ENCODE measurements around the gene DNAH14. TPM values are rescaled to one million over a fixed set of nuclear protein-coding genes. Genes with fewer than 3 reads are reported as not detected.

Gene DNAH14
- total and polyA plus RNA-seq, 2 of the 13 experiments (the other 11 are each of a cell fraction or from before 2014, with no cell fraction given), result 4.5 to 27.5 TPM

DNA sequence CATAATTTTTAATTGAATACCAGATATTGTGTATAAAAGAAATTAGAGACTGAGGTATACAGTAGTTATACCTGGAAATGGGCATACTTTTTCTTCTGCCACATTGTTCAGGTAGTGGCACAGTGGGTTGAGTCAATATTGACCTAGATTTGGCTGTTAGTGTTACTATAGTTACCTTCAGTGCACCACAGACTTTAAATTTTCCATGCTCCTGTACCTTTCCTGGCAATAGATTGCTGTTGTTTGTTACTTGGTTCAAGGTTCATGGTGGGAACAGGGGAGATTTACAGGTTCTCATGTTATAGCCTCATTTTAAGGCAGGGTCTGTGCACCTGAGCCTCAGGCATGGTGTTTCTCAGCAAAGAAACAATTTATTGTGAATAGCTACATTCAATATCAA is 279.7 kb downstream of the DNAH14 start (continued):
- TF ChIP-seq, protein P1, sequence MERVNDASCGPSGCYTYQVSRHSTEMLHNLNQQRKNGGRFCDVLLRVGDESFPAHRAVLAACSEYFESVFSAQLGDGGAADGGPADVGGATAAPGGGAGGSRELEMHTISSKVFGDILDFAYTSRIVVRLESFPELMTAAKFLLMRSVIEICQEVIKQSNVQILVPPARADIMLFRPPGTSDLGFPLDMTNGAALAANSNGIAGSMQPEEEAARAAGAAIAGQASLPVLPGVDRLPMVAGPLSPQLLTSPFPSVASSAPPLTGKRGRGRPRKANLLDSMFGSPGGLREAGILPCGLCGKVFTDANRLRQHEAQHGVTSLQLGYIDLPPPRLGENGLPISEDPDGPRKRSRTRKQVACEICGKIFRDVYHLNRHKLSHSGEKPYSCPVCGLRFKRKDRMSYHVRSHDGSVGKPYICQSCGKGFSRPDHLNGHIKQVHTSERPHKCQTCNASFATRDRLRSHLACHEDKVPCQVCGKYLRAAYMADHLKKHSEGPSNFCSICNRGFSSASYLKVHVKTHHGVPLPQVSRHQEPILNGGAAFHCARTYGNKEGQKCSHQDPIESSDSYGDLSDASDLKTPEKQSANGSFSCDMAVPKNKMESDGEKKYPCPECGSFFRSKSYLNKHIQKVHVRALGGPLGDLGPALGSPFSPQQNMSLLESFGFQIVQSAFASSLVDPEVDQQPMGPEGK (CRISPR knock-in tag; IDR thresholded peaks at IDR 0.05), result no peak
- TF ChIP-seq ZNF614 (CRISPR knock-in tag; IDR thresholded peaks at IDR 0.05; ENCODE audit: borderline replicate concordance) (peak; percentile 78), PTBP1 (IDR thresholded peaks at IDR 0.05; ENCODE audit: low read depth, low read length, poor library complexity, severe bottlenecking) (no peak), ZNF644 (CRISPR knock-in tag; IDR thresholded peaks at IDR 0.05; ENCODE audit: low read depth) (peak; percentile 50), SALL2 (CRISPR knock-in tag; IDR thresholded peaks at IDR 0.05) (no peak), POLR2AphosphoS2 (IDR thresholded peaks at IDR 0.05; ENCODE audit: low read depth, low read length) (no peak), GATA4 (IDR thresholded peaks at IDR 0.05; ENCODE audit: borderline replicate concordance, low read depth) (no peak), SRSF1 (optimal IDR thresholded peaks at IDR 0.05; ENCODE audit: low read depth, low read length) (no peak), ZNF180 (CRISPR knock-in tag; IDR thresholded peaks at IDR 0.05; ENCODE audit: borderline replicate concordance, low read depth) (no peak), AGO1 (IDR thresholded peaks at IDR 0.05; ENCODE audit: low read depth, low read length, poor library complexity, severe bottlenecking) (no peak), ISX (CRISPR knock-in tag; conservative IDR thresholded peaks at IDR 0.05) (no peak), NR2C2 (CRISPR knock-in tag; IDR thresholded peaks at IDR 0.05; ENCODE audit: borderline replicate concordance) (no peak), ZNF776 (CRISPR knock-in tag; IDR thresholded peaks at IDR 0.05) (no peak), KLF11 (CRISPR knock-in tag; IDR thresholded peaks at IDR 0.05) (no peak), MXD4 (CRISPR knock-in tag; IDR thresholded peaks at IDR 0.05) (no peak), ARNT2 (CRISPR knock-in tag; IDR thresholded peaks at IDR 0.05; ENCODE audit: low read depth) (no peak), ZNF766 (CRISPR knock-in tag; IDR thresholded peaks at IDR 0.05; ENCODE audit: borderline replicate concordance) (no peak), NFKB2 (CRISPR knock-in tag; IDR thresholded peaks at IDR 0.05; ENCODE audit: borderline replicate concordance) (no peak), ZNF615 (CRISPR knock-in tag; IDR thresholded peaks at IDR 0.05; ENCODE audit: borderline replicate concordance) (no peak), TCF12 (IDR thresholded peaks at IDR 0.05) (no peak), TCF12 (CRISPR knock-in tag; IDR thresholded peaks at IDR 0.05) (no peak)
- TF ChIP-seq, protein P2, sequence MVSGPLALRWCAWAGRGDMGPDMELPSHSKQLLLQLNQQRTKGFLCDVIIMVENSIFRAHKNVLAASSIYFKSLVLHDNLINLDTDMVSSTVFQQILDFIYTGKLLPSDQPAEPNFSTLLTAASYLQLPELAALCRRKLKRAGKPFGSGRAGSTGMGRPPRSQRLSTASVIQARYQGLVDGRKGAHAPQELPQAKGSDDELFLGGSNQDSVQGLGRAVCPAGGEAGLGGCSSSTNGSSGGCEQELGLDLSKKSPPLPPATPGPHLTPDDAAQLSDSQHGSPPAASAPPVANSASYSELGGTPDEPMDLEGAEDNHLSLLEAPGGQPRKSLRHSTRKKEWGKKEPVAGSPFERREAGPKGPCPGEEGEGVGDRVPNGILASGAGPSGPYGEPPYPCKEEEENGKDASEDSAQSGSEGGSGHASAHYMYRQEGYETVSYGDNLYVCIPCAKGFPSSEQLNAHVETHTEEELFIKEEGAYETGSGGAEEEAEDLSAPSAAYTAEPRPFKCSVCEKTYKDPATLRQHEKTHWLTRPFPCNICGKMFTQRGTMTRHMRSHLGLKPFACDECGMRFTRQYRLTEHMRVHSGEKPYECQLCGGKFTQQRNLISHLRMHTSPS (CRISPR knock-in tag; IDR thresholded peaks at IDR 0.05; ENCODE audit: low read depth), result peak; percentile 53; the same call in 1 of the 2 replicates
- TF ChIP-seq, protein P3, sequence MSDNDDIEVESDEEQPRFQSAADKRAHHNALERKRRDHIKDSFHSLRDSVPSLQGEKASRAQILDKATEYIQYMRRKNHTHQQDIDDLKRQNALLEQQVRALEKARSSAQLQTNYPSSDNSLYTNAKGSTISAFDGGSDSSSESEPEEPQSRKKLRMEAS (IDR thresholded peaks at IDR 0.05), result no peak; the same call in 1 of the 2 replicates
- TF ChIP-seq, protein P4, sequence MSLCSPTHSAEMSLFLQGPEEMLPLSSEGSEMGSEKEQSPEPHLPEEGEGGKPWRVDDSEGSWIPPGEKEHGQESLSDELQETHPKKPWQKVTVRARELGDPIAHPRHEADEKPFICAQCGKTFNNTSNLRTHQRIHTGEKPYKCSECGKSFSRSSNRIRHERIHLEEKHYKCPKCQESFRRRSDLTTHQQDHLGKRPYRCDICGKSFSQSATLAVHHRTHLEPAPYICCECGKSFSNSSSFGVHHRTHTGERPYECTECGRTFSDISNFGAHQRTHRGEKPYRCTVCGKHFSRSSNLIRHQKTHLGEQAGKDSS (CRISPR knock-in tag; IDR thresholded peaks at IDR 0.05; ENCODE audit: borderline replicate concordance, low read depth), result no peak
- TF ChIP-seq, protein P5, sequence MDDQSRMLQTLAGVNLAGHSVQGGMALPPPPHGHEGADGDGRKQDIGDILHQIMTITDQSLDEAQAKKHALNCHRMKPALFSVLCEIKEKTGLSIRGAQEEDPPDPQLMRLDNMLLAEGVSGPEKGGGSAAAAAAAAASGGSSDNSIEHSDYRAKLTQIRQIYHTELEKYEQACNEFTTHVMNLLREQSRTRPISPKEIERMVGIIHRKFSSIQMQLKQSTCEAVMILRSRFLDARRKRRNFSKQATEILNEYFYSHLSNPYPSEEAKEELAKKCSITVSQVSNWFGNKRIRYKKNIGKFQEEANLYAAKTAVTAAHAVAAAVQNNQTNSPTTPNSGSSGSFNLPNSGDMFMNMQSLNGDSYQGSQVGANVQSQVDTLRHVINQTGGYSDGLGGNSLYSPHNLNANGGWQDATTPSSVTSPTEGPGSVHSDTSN (CRISPR knock-in tag; IDR thresholded peaks at IDR 0.05; ENCODE audit: borderline replicate concordance), result no peak
